ENCODE measurements around the gene PSMA1. TPM values are rescaled to one million over a fixed set of nuclear protein-coding genes. Genes with fewer than 3 reads are reported as not detected.

The PSMA1 gene
- total and polyA plus RNA-seq, 2 of the 8 experiments (the other 6 are each of a cell fraction or from before 2014, with no cell fraction given) = 148 to 159 TPM

DNA sequence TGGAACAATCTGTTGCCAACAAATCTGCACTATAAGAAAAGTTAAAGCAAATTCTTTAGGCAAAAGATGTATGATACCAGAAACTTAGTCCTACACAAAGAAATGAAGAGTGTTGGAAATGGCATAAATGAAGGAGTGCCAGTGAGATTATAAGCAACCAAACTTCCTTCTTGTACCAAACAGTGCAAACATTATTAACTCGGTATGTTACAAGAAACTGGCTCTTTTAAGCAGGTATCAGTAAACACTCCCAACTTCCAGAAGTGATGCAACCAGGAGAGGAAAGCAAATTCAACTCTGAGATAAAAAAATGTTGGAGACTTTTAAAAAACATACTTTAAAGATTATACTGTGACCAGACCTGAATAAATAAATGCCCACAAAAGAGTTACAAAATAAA is 49.1 kb downstream of the PSMA1 start:
- H3K4me1 ChIP-seq (replicated peaks in 1 of 4; ENCODE audit: control insufficient read depth in 3 of 4, insufficient read depth in 4 of 4, low read length in 3 of 4) = no peaks in the 10 kb centered on the region
- no peak overlapping the region for H2AK5ac ChIP-seq (ENCODE audit: low read depth, low read length)
- no peak overlapping the region for H4K8ac ChIP-seq (ENCODE audit: extremely low read depth, insufficient read depth, low read length)
- H4K5ac ChIP-seq (ENCODE audit: insufficient read length, low read depth, low read length) = no peak overlapping the region
- FAIRE-seq (peak; percentile 28), DNase-seq (ENCODE audit: low read depth in 1 of 2, low spot score in 2 of 2) (no peak)
- no peak overlapping the region for H2BK12ac ChIP-seq (ENCODE audit: low read depth, low read length)
- no peak overlapping the region for H3K4ac ChIP-seq (replicated peaks; ENCODE audit: insufficient read length, low read depth, low read length)
- no peak overlapping the region for H2BK5ac ChIP-seq (ENCODE audit: low read depth, low read length)
- no peaks in the 10 kb centered on the region for H3K79me1 ChIP-seq (ENCODE audit: low read depth, low read length)
- H4K20me1 ChIP-seq (replicated peaks in 1 of 2; ENCODE audit: control insufficient read depth in 1 of 2, insufficient read depth in 2 of 2, low read length in 2 of 2) = peaks cover 0 to 2% of the 10 kb centered on the region in 2 experiments
- no peaks in the 10 kb centered on the region for H3K79me2 ChIP-seq (ENCODE audit: control insufficient read depth in 1 of 2, insufficient read depth in 2 of 2, low read length in 2 of 2)
- H3K27ac ChIP-seq (ENCODE audit: low read depth, low read length) = no peak overlapping the region
- H3K14ac ChIP-seq (ENCODE audit: insufficient read length) = no peak overlapping the region
- ChIA-PET POLR2A (ENCODE audit: partially characterized antibody) (no interaction called here), CTCF (ENCODE audit: partially characterized antibody) (interaction anchor here (0.6 to 2.6 kb wide), 4 partner anchors 9 to 322 kb away, joined by 3 to 16 read pairs (median 4); no protein-coding TSS in a partner anchor)
- no peaks in the 10 kb centered on the region for H3K9me3 ChIP-seq (ENCODE audit: insufficient read depth in 2 of 2, low read depth in 1 of 2, low read length in 1 of 2)
- peaks cover 5 to 73% (median 48%) of the 10 kb centered on the region in 4 experiments for H3K36me3 ChIP-seq (ENCODE audit: control insufficient read depth in 2 of 4, insufficient read depth in 4 of 4, low read length in 3 of 4)
- no peak overlapping the region for H3K4me3 ChIP-seq (ENCODE audit: extremely low read depth in 1 of 4, insufficient read depth in 2 of 4, low read depth in 3 of 4, low read length in 4 of 4)
- no peak overlapping the region for H3K18ac ChIP-seq (ENCODE audit: extremely low read depth, low read length)
- no peaks in the 10 kb centered on the region; the same call in 1 of the 2 replicates for H3K23me2 ChIP-seq (ENCODE audit: low read depth, low read length)
- no peak overlapping the region for H2BK15ac ChIP-seq (ENCODE audit: low read length)
- H2AFZ ChIP-seq (ENCODE audit: low read length) = no peak overlapping the region
- no peak overlapping the region for H3K56ac ChIP-seq (replicated peaks; ENCODE audit: insufficient read length, low read depth, low read length)
- 94% methylated on average over 1 of the region's 1 CpG; no CpG with 5 or more reads in 1 of the 2 experiments for WGBS, 2 experiments (ENCODE audit: extremely low coverage in 1 of 2, insufficient coverage in 1 of 2, insufficient read length in 1 of 2, insufficient replicate concordance in 2 of 2, low coverage in 1 of 2, low lambda C conversion rate in 2 of 2, missing lambda C conversion rate in 1 of 2)
- H3K9ac ChIP-seq (replicated peaks in 1 of 4; ENCODE audit: extremely low read depth in 1 of 4, low read depth in 3 of 4, low read length in 3 of 4) = no peak overlapping the region
- no peak overlapping the region for H3K23ac ChIP-seq (ENCODE audit: insufficient read length)
- no peak overlapping the region for H2BK120ac ChIP-seq (replicated peaks; ENCODE audit: low read depth, low read length)
- no peaks in the 10 kb centered on the region for H3K27me3 ChIP-seq (replicated peaks in 1 of 4; ENCODE audit: control insufficient read depth in 3 of 4, extremely low read depth in 1 of 4, insufficient read depth in 3 of 4, low read length in 3 of 4)
- H3K4me2 ChIP-seq (ENCODE audit: insufficient read depth in 1 of 2, low read depth in 2 of 2, low read length in 2 of 2) = no peak overlapping the region
- H2BK20ac ChIP-seq (ENCODE audit: low read length) = no peak overlapping the region
- H4K91ac ChIP-seq (replicated peaks; ENCODE audit: insufficient read length, low read length) = no peak overlapping the region
- TF ChIP-seq HDAC2 (IDR thresholded peaks at IDR 0.05; ENCODE audit: borderline replicate concordance in 1 of 2, low read depth in 2 of 2, low read length in 2 of 2) (no peak), TCF12 (IDR thresholded peaks at IDR 0.05; ENCODE audit: low read depth, low read length) (no peak), NANOG (IDR thresholded peaks at IDR 0.05; ENCODE audit: insufficient read depth, low read depth, low read length, poor library complexity, severe bottlenecking) (no peak), BACH1 (IDR thresholded peaks at IDR 0.05; ENCODE audit: low read length) (no peak), TAF1 (IDR thresholded peaks at IDR 0.05; ENCODE audit: low read depth, low read length) (no peak), RNF2 (IDR thresholded peaks at IDR 0.05; ENCODE audit: borderline replicate concordance, low read depth, low read length, missing control alignments, poor library complexity, severe bottlenecking) (no peak), KDM5A (IDR thresholded peaks at IDR 0.05; ENCODE audit: low read length) (no peak), KDM1A (IDR thresholded peaks at IDR 0.05; ENCODE audit: borderline replicate concordance, low read length) (no peak)
- TF ChIP-seq, protein P1, sequence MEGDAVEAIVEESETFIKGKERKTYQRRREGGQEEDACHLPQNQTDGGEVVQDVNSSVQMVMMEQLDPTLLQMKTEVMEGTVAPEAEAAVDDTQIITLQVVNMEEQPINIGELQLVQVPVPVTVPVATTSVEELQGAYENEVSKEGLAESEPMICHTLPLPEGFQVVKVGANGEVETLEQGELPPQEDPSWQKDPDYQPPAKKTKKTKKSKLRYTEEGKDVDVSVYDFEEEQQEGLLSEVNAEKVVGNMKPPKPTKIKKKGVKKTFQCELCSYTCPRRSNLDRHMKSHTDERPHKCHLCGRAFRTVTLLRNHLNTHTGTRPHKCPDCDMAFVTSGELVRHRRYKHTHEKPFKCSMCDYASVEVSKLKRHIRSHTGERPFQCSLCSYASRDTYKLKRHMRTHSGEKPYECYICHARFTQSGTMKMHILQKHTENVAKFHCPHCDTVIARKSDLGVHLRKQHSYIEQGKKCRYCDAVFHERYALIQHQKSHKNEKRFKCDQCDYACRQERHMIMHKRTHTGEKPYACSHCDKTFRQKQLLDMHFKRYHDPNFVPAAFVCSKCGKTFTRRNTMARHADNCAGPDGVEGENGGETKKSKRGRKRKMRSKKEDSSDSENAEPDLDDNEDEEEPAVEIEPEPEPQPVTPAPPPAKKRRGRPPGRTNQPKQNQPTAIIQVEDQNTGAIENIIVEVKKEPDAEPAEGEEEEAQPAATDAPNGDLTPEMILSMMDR (IDR thresholded peaks at IDR 0.05; ENCODE audit: control extremely low read depth in 1 of 3, insufficient read depth in 1 of 3, low read depth in 1 of 3, low read length in 3 of 3) = no peak
- TF ChIP-seq, protein P2, sequence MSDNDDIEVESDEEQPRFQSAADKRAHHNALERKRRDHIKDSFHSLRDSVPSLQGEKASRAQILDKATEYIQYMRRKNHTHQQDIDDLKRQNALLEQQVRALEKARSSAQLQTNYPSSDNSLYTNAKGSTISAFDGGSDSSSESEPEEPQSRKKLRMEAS (IDR thresholded peaks at IDR 0.05) = no peak

Measured in H1 (cell line).